CD1c-positive myeloid dendritic cell (primary cell): ENCODE results near the gene SUGP1.

Source experiments
- DNase-seq: peaks from one replicate; pipeline ENCODE4 v3.0.0-alpha.2; 2016; ENCODE audit errors: extremely low spot score

SUGP1 gene

GRCh38 chr19:19229701-19230100 is 90.6 kb downstream of the SUGP1 start:
- DNase-seq: no peak

GRCh38 chr19:19227217-19227616 is 93.1 kb downstream of the SUGP1 start:
- no peak for DNase-seq

- DNase-seq: no peak
Observed at GRCh38 chr19:19226663-19227062, 93.6 kb downstream of the SUGP1 start.

GRCh38 chr19:19226204-19226603 is 94.1 kb downstream of the SUGP1 start:
- no peak for DNase-seq
